OCI-LY1 (cell line): Measurements from ENCODE around the gene SORCS3.

ENCODE experiments used
- EZH2 ChIP-seq: fragments of 200-600 bp; sonication (generic), shearing (Covaris generic); IDR thresholded peaks from 2 replicates; pipeline ENCODE4 v1.8.0; 2017; ENCODE audit warnings: borderline replicate concordance, mixed run types, mild to moderate bottlenecking, antibody characterized with exemption, low read length, moderate library complexity, mixed read lengths
- TF ChIP-seq, protein P1 (sequence below): fragments of 200-600 bp; sonication (generic), shearing (Covaris generic); IDR thresholded peaks from 2 replicates; pipeline ENCODE4 v1.5.1; 2017; ENCODE audit warnings: mild to moderate bottlenecking, antibody characterized with exemption, low read length, moderate library complexity, mixed read lengths

GRCh38 chr10:104875561-104875960, 234.5 kb downstream of the SORCS3 start:
- TF ChIP-seq, protein P1, sequence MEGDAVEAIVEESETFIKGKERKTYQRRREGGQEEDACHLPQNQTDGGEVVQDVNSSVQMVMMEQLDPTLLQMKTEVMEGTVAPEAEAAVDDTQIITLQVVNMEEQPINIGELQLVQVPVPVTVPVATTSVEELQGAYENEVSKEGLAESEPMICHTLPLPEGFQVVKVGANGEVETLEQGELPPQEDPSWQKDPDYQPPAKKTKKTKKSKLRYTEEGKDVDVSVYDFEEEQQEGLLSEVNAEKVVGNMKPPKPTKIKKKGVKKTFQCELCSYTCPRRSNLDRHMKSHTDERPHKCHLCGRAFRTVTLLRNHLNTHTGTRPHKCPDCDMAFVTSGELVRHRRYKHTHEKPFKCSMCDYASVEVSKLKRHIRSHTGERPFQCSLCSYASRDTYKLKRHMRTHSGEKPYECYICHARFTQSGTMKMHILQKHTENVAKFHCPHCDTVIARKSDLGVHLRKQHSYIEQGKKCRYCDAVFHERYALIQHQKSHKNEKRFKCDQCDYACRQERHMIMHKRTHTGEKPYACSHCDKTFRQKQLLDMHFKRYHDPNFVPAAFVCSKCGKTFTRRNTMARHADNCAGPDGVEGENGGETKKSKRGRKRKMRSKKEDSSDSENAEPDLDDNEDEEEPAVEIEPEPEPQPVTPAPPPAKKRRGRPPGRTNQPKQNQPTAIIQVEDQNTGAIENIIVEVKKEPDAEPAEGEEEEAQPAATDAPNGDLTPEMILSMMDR, result no peak
- TF ChIP-seq EZH2, result no peak
